Measurements from ENCODE around the gene SZT2. TPM values are rescaled to one million over a fixed set of nuclear protein-coding genes. Genes with fewer than 3 reads are reported as not detected.

SZT2 gene
- total and polyA plus RNA-seq, 2 of the 4 experiments (the other 2 are of a cell fraction) = 9.5 to 14.3 TPM

DNA sequence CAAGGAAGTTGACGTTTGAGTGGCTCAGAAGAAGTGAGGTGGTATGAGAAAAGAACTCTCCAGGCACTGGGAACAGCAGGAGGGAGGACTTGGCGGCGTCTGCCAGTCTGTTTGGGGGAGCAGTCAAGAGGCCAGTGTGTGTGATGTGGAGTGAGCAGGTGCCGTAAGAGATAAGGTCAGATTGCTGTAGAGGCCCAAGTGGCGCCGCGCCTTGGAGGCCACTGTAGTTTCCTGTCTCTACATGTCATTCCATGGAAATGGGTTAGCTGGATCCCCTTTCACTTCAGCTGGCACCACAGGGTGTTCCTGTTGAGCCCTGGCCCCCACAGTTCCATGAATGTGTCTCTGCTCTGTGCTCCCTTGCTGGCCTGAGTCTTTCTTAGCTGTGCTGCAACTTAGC is 105.5 kb downstream of the SZT2 start:
- no peak overlapping the region for H3K4me2 ChIP-seq (ENCODE audit: low read depth, low read length)
- H3K4ac ChIP-seq (ENCODE audit: low read depth, low read length) = no peak overlapping the region
- no peak overlapping the region for H2BK20ac ChIP-seq (ENCODE audit: low read depth, low read length)
- ATAC-seq (ENCODE audit: low read depth) = no peak
- no peak overlapping the region for H3K4me3 ChIP-seq (ENCODE audit: insufficient read depth, low read depth, low read length)
- H3K79me1 ChIP-seq (ENCODE audit: low read depth in 1 of 2, low read length in 2 of 2) = no peaks in the 10 kb centered on the region
- H3K18ac ChIP-seq (ENCODE audit: low read depth, low read length) = no peak overlapping the region
- H2BK15ac ChIP-seq (ENCODE audit: low read depth, low read length) = no peak overlapping the region
- H3K23ac ChIP-seq (ENCODE audit: low read depth, low read length) = no peak overlapping the region
- H2BK5ac ChIP-seq (ENCODE audit: low read depth, low read length, poor library complexity, severe bottlenecking) = no peak overlapping the region
- H2AFZ ChIP-seq (replicated peaks; ENCODE audit: low read length, poor library complexity) = no peak overlapping the region
- no peak overlapping the region for H3K27ac ChIP-seq (ENCODE audit: insufficient read depth, low read length)
- H2AK5ac ChIP-seq (ENCODE audit: low read depth, low read length) = no peak overlapping the region
- H3K9me3 ChIP-seq (ENCODE audit: control insufficient read depth, insufficient read depth, low read length) = peaks cover 7% of the 10 kb centered on the region
- 82% methylated on average over 3 of the region's 7 CpGs; no CpG with 5 or more reads in 1 of the 2 experiments for WGBS, 2 experiments (ENCODE audit: extremely low coverage in 2 of 2, insufficient read length in 1 of 2)
- no peak for DNase-seq
- H3K9me1 ChIP-seq (ENCODE audit: insufficient read depth, low read length) = no peaks in the 10 kb centered on the region
- H2AK9ac ChIP-seq (replicated peaks; ENCODE audit: low read depth, low read length, poor library complexity) = no peak overlapping the region
- TF ChIP-seq MXI1 (IDR thresholded peaks at IDR 0.05; ENCODE audit: borderline replicate concordance, low read depth, low read length) = no peak
- TF ChIP-seq, protein P1, sequence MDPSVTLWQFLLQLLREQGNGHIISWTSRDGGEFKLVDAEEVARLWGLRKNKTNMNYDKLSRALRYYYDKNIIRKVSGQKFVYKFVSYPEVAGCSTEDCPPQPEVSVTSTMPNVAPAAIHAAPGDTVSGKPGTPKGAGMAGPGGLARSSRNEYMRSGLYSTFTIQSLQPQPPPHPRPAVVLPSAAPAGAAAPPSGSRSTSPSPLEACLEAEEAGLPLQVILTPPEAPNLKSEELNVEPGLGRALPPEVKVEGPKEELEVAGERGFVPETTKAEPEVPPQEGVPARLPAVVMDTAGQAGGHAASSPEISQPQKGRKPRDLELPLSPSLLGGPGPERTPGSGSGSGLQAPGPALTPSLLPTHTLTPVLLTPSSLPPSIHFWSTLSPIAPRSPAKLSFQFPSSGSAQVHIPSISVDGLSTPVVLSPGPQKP (IDR thresholded peaks at IDR 0.05; ENCODE audit: borderline replicate concordance, low read depth, low read length) = no peak
- TF ChIP-seq, protein P2, sequence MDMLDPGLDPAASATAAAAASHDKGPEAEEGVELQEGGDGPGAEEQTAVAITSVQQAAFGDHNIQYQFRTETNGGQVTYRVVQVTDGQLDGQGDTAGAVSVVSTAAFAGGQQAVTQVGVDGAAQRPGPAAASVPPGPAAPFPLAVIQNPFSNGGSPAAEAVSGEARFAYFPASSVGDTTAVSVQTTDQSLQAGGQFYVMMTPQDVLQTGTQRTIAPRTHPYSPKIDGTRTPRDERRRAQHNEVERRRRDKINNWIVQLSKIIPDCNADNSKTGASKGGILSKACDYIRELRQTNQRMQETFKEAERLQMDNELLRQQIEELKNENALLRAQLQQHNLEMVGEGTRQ (IDR thresholded peaks at IDR 0.05; ENCODE audit: low read depth, low read length) = no peak
- no peak for TF ChIP-seq RFX5 (IDR thresholded peaks at IDR 0.05; ENCODE audit: low read depth, low read length)
- TF ChIP-seq CHD1 (IDR thresholded peaks at IDR 0.05; ENCODE audit: low read depth, low read length) = no peak
- TF ChIP-seq SMC3 (IDR thresholded peaks at IDR 0.05; ENCODE audit: low read depth, low read length) = no peak
- no peak for TF ChIP-seq POLR2A (IDR thresholded peaks at IDR 0.05; ENCODE audit: low read depth, low read length)
- no peak for TF ChIP-seq RAD21 (IDR thresholded peaks at IDR 0.05; ENCODE audit: low read length)
- TF ChIP-seq BHLHE40 (IDR thresholded peaks at IDR 0.05; ENCODE audit: low read depth, low read length) = no peak
- H4K8ac ChIP-seq (ENCODE audit: low read depth in 2 of 2, low read length in 2 of 2) = no peak overlapping the region
- dilution Hi-C loops (cut with HindIII; ENCODE audit: low sequenced_read_pairs, unreplicated experiment) (no loop called here), in situ Hi-C loops (cut with MboI; ENCODE audit: low sequenced_read_pairs) (no loop called here), intact Hi-C loops (cut with micrococcal nuclease) (no loop called here)
- no peaks in the 10 kb centered on the region for H3K36me3 ChIP-seq (ENCODE audit: control insufficient read depth, insufficient read depth, low read length)
- H3K27me3 ChIP-seq (ENCODE audit: control insufficient read depth, insufficient read depth, low read length) = no peaks in the 10 kb centered on the region
- no TSS peak for BruUV-seq (replicated peaks)
- peaks cover 6% of the 10 kb centered on the region for H3K4me1 ChIP-seq (ENCODE audit: control insufficient read depth, insufficient read depth, low read length)
- H4K20me1 ChIP-seq (ENCODE audit: insufficient read depth, low read length) = no peaks in the 10 kb centered on the region
- no peak overlapping the region for H3K56ac ChIP-seq (ENCODE audit: extremely low read depth, insufficient read depth, low read length)
- no peak overlapping the region for H2BK120ac ChIP-seq (ENCODE audit: low read depth, low read length)
- no peak overlapping the region for H4K5ac ChIP-seq (ENCODE audit: low read depth, low read length)
- CTCF ChIA-PET = no interaction called here
- no peak overlapping the region for H4K91ac ChIP-seq (ENCODE audit: insufficient read depth, low read depth, low read length)
- H3K9ac ChIP-seq (ENCODE audit: low read depth, low read length) = no peak overlapping the region
- H3K14ac ChIP-seq (replicated peaks; ENCODE audit: low read depth, low read length) = no peak overlapping the region
- POLR2A ChIA-PET (ENCODE audit: unreplicated experiment) = no interaction called here
